ENCODE measurements around the gene FLT1.

DNA sequence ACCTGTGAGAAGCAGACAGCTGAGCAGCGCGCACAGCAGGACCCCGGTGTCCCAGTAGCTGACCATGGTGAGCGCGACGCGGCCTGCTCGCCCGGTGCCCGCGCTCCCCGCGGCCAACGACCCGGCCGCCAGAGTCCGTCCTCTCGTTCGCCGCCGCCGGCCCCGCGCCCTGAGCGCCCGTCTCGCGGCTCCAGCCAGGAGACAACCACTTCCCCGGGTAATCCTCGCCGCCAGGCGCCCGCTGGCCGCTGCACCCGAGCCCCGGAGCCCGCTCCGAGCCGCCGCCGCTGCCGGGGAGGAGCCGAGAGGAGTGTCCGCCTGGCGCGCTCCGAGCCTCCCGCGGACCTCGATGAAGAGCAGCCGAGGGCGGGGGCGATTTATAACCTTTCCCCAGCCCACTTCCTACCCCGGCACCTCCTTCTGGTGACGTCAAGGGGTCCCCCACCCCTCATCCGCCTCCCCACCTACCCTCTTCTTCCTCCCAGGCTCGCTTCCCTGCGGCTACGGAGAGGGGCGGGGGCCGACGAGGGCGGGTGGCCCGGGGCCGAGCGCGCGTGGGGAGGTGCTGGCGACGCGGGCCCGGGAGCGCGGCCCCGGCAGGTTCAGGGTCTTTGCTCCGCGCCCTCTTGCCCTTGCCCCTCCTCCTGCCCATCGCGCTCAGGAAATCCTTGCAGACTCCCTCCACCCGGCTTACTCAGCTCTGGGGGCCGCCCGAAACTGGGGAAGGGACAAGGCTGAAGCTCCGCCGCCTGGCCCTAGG lies at the start of gene FLT1:
- TF ChIP-seq EP300 (IDR thresholded peaks at IDR 0.05) (peak in 1 of 2 donors; percentile 22), POLR2A (IDR thresholded peaks at IDR 0.05) (peak in 1 of 2 donors; percentile 25)
- TF ChIP-seq, protein P1, sequence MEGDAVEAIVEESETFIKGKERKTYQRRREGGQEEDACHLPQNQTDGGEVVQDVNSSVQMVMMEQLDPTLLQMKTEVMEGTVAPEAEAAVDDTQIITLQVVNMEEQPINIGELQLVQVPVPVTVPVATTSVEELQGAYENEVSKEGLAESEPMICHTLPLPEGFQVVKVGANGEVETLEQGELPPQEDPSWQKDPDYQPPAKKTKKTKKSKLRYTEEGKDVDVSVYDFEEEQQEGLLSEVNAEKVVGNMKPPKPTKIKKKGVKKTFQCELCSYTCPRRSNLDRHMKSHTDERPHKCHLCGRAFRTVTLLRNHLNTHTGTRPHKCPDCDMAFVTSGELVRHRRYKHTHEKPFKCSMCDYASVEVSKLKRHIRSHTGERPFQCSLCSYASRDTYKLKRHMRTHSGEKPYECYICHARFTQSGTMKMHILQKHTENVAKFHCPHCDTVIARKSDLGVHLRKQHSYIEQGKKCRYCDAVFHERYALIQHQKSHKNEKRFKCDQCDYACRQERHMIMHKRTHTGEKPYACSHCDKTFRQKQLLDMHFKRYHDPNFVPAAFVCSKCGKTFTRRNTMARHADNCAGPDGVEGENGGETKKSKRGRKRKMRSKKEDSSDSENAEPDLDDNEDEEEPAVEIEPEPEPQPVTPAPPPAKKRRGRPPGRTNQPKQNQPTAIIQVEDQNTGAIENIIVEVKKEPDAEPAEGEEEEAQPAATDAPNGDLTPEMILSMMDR (IDR thresholded peaks at IDR 0.05), result no peak
